A673 (cell line): ENCODE data around the gene HOMER3. TPM values are rescaled to one million over a fixed set of nuclear protein-coding genes. Genes with fewer than 3 reads are reported as not detected.

Source experiments
- BruUV-seq: library from RNA; stranded (reverse); fragments of 400-500 nt; replicated peaks from 2 replicates; lab custom pipeline; 2021; lab: Mats Ljungman, UMichigan
- CTCF ChIA-PET: fragments of 300-600 bp; sonication (Branson Sonifier 250); formaldehyde crosslinking; loops from one replicate; lab custom pipeline; 2022; ENCODE audit warnings: antibody characterized with exemption; lab: Charles Lee
- POLR2A ChIA-PET: fragments of 300-600 bp; sonication (Branson Sonifier 250); formaldehyde crosslinking; loops from one replicate; lab custom pipeline; 2022; ENCODE audit warnings: antibody characterized with exemption; ENCODE audit not compliant: low non-redundant PET; lab: Charles Lee
- DNase-seq: peaks from one replicate; pipeline ENCODE4 v3.0.0-alpha.2; 2015; ENCODE audit warnings: low spot score
- H3K27ac ChIP-seq: fragments of 200-600 bp; sonication (generic); 2 replicates; pipeline ENCODE4 v1.5.1; 2016; ENCODE audit warnings: mixed run types, low read depth, mild to moderate bottlenecking, mixed read lengths, antibody characterized with exemption, low read length; ENCODE audit not compliant: poor library complexity, severe bottlenecking
- H3K27me3 ChIP-seq: fragments of 200-600 bp; sonication (generic); replicated peaks from 2 replicates; pipeline ENCODE4 v1.6.1; 2017; ENCODE audit warnings: mixed run types, low read depth, mild to moderate bottlenecking, mixed read lengths, antibody characterized with exemption, low read length; ENCODE audit not compliant: insufficient read depth, poor library complexity
- H3K36me3 ChIP-seq: fragments of 200-600 bp; sonication (generic); 2 replicates; pipeline ENCODE4 v1.6.1; 2016; ENCODE audit warnings: mixed run types, mild to moderate bottlenecking, mixed read lengths, antibody characterized with exemption, low read length; ENCODE audit not compliant: insufficient read depth, poor library complexity, severe bottlenecking
- H3K4me1 ChIP-seq: fragments of 200-600 bp; sonication (generic); 2 replicates; pipeline ENCODE4 v1.6.1; 2017; ENCODE audit warnings: mixed run types, mild to moderate bottlenecking, mixed read lengths, antibody characterized with exemption, low read length; ENCODE audit not compliant: insufficient read depth, poor library complexity, severe bottlenecking
- H3K4me3 ChIP-seq: fragments of 200-600 bp; sonication (generic); 2 replicates; pipeline ENCODE4 v1.5.1; 2016; ENCODE audit warnings: low read depth, mixed run types, mild to moderate bottlenecking, mixed read lengths, low read length; ENCODE audit not compliant: poor library complexity, severe bottlenecking
- H3K9me3 ChIP-seq: fragments of 200-600 bp; sonication (generic); 2 replicates; pipeline ENCODE4 v1.6.1; 2016; ENCODE audit warnings: mixed run types, low read depth, mild to moderate bottlenecking, mixed read lengths, antibody characterized with exemption, low read length; ENCODE audit not compliant: poor library complexity, severe bottlenecking
- CTCF ChIP-seq: fragments of 300-800, 200-600 bp; sonication (generic); conservative IDR thresholded peaks from 2 replicates; pipeline ENCODE4 v1.5.1; 2017; ENCODE audit warnings: low read depth, mild to moderate bottlenecking, antibody characterized with exemption, low read length, moderate library complexity, mixed read lengths
- EZH2 ChIP-seq: fragments of 200-600 bp; sonication (generic); IDR thresholded peaks from 2 replicates; pipeline ENCODE4 v1.6.1; 2017; ENCODE audit warnings: borderline replicate concordance, low read depth, mild to moderate bottlenecking, mixed read lengths, antibody characterized with exemption, low read length; ENCODE audit not compliant: poor library complexity, severe bottlenecking
- intact Hi-C: fragments of 100-400 bp; cut with micrococcal nuclease; formaldehyde crosslinking; loops from one replicate; pipeline ENCODE4 v1.10.0; 2022; ENCODE audit not compliant: unreplicated experiment
- total RNA-seq: library from RNA; stranded (reverse); gene quantifications from 2 replicates; pipeline ENCODE4 v1.2.3, GENCODE V29; 2021

The HOMER3 gene
- total RNA-seq, 1 experiment from 2014 or later: 23.9 TPM

GRCh38 chr19:18946918-18947317, 5.9 kb upstream of the HOMER3 start:
- Histone ChIP-seq H3K9me3 (no peaks in the 10 kb centered on the region), H3K27ac (no peak overlapping the region), H3K4me3 (no peak overlapping the region), H3K36me3 (no peaks in the 10 kb centered on the region), H3K4me1 (no peaks in the 10 kb centered on the region), H3K27me3 (no peaks in the 10 kb centered on the region)
- TF ChIP-seq CTCF (no peak), EZH2 (no peak)
- CTCF ChIA-PET: no interaction called here
- intact Hi-C loops: no loop called here
- POLR2A ChIA-PET: interaction anchor here (0.7 kb wide), 1 partner anchor 418 kb away, joined by 6 read pairs; no protein-coding TSS in a partner anchor
- BruUV-seq: no TSS peak
- no peak for DNase-seq

- ChIA-PET POLR2A (no interaction called here), CTCF (no interaction called here)
- Histone ChIP-seq H3K4me1 (peaks cover 4% of the 10 kb centered on the region), H3K4me3 (no peak overlapping the region), H3K9me3 (no peaks in the 10 kb centered on the region), H3K27ac (no peak overlapping the region), H3K36me3 (no peaks in the 10 kb centered on the region), H3K27me3 (no peaks in the 10 kb centered on the region)
- DNase-seq: no peak
- no TSS peak for BruUV-seq
- intact Hi-C loops: no loop called here
- TF ChIP-seq CTCF (no peak), EZH2 (no peak)
Measured at GRCh38 chr19:18946335-18946734, 5.3 kb upstream of the HOMER3 start.

- intact Hi-C loops: no loop called here
- no TSS peak for BruUV-seq
- ChIA-PET POLR2A (no interaction called here), CTCF (no interaction called here)
- Histone ChIP-seq H3K36me3 (no peaks in the 10 kb centered on the region), H3K4me1 (peaks cover 4% of the 10 kb centered on the region), H3K4me3 (no peak overlapping the region), H3K27ac (no peak overlapping the region), H3K27me3 (no peaks in the 10 kb centered on the region), H3K9me3 (no peaks in the 10 kb centered on the region)
- TF ChIP-seq CTCF (no peak), EZH2 (no peak)
- no peak for DNase-seq
Measured at GRCh38 chr19:18945297-18945696, 4.3 kb upstream of the HOMER3 start.
